Omental fat pad (tissue), 4 donors: ENCODE measurements around the gene PRDM16. TPM values are rescaled to one million over a fixed set of nuclear protein-coding genes. Genes with fewer than 3 reads are reported as not detected.

Experiments
- ATAC-seq: fragments of 150-250 bp; one replicate; pipeline ENCODE4 v1.9.1; 2016; ENCODE audit warnings: mild to moderate bottlenecking, moderate library complexity; ENCODE audit not compliant: low FRiP score
- DNase-seq: peaks from one replicate; pipeline ENCODE4 v3.0.0-alpha.2; 2019; ENCODE audit warnings: low spot score
- CTCF ChIP-seq, 3 donors: fragments of 450-650 bp; IDR thresholded peaks; one replicate each; pipeline ENCODE4 v1.5.1; 2016 to 2017; ENCODE audit warnings: antibody characterized with exemption in 3 of 3, mild to moderate bottlenecking in 3 of 3, moderate library complexity in 2 of 3
- total RNA-seq, 4 donors: library from RNA; depleted of rRNA; stranded (reverse); fragments of >200 nt; gene quantifications; one replicate each; pipeline ENCODE4 v1.1.0, GENCODE V29; 2016

The PRDM16 gene
- total RNA-seq, 4 donors from 2014 or later, result 0.19 to 3.8 (median 1.8) TPM

GRCh38 chr1:3442901-3443300 is 373.9 kb downstream of the PRDM16 start:
- ATAC-seq (no peak), DNase-seq (no peak)
- TF ChIP-seq CTCF (IDR thresholded peaks at IDR 0.05), result no peak

GRCh38 chr1:3443807-3444206 is 374.8 kb downstream of the PRDM16 start:
- no peak for TF ChIP-seq CTCF (IDR thresholded peaks at IDR 0.05)
- ATAC-seq, result no peak
- DNase-seq, result no peak

- TF ChIP-seq CTCF (IDR thresholded peaks at IDR 0.05), result no peak
- ATAC-seq (no peak), DNase-seq (no peak)
These were observed 375.3 kb downstream of the PRDM16 start for GRCh38 chr1:3444298-3444697.

GRCh38 chr1:3444736-3445135 is 375.7 kb downstream of the PRDM16 start:
- ATAC-seq (no peak), DNase-seq (no peak)
- TF ChIP-seq CTCF (IDR thresholded peaks at IDR 0.05), result no peak

- no peak for TF ChIP-seq CTCF (IDR thresholded peaks at IDR 0.05)
- ATAC-seq, result no peak
- no peak for DNase-seq
These were observed 381.3 kb downstream of the PRDM16 start for GRCh38 chr1:3450202-3450863.

- no peak for DNase-seq
- no peak for ATAC-seq
- TF ChIP-seq CTCF (IDR thresholded peaks at IDR 0.05), result no peak
These were observed 382.0 kb downstream of the PRDM16 start for GRCh38 chr1:3450983-3451382.
